Ectodermal cell (in vitro differentiated cells): ENCODE results near the gene DCBLD1. TPM values are rescaled to one million over a fixed set of nuclear protein-coding genes. Genes with fewer than 3 reads are reported as not detected.
"Not testable (repeated sequence)": the region's sequence is repeated elsewhere in the genome, so short reads cannot be mapped to it uniquely, and the experiment has no call there.

Experiments
- H3K27ac ChIP-seq: 2 replicates; pipeline ENCODE4 v1.7.0; 2013; ENCODE audit warnings: mild to moderate bottlenecking, low read depth, low read length; ENCODE audit not compliant: insufficient read depth, poor library complexity, severe bottlenecking
- H3K27me3 ChIP-seq: 2 replicates; pipeline ENCODE4 v1.7.0; 2013; ENCODE audit warnings: mild to moderate bottlenecking, low read length; ENCODE audit not compliant: insufficient read depth, control insufficient read depth, poor library complexity, severe bottlenecking
- H3K36me3 ChIP-seq: one replicate; pipeline ENCODE4 v1.7.0; 2013; ENCODE audit warnings: low read length; ENCODE audit not compliant: control insufficient read depth, insufficient read depth
- H3K4me1 ChIP-seq: one replicate; pipeline ENCODE4 v1.7.0; 2013; ENCODE audit warnings: low read length; ENCODE audit not compliant: control insufficient read depth, insufficient read depth
- H3K4me3 ChIP-seq: 2 replicates; pipeline ENCODE4 v1.7.0; 2013; ENCODE audit warnings: low read depth, low read length, control low read depth; ENCODE audit not compliant: insufficient read depth
- H3K9me3 ChIP-seq: 2 replicates; pipeline ENCODE4 v1.7.0; 2013; ENCODE audit warnings: mild to moderate bottlenecking, low read length, moderate library complexity; ENCODE audit not compliant: control insufficient read depth
- WGBS, 2 experiments: methylation state at CpG; one replicate each; pipeline ENCODE4 v1.1.7; 2013; ENCODE audit warnings: missing lambda C conversion rate in 2 of 2; 5-methylcytosine and 5-hydroxymethylcytosine counted together
- polyA plus RNA-seq, 4 experiments: library from polyadenylated mRNA; stranded (reverse); fragments of 50-300 nt; gene quantifications; one replicate each; pipeline ENCODE4 v1.2.3, GENCODE V29; 2013

Gene DCBLD1
- 7.8 TPM for polyA plus RNA-seq (2013, experiment 1 of 4)
- polyA plus RNA-seq (2013, experiment 2 of 4): 7.8 TPM
- 7.6 TPM for polyA plus RNA-seq (2013, experiment 3 of 4)
- polyA plus RNA-seq (2013, experiment 4 of 4): 8.1 TPM

- peak within 1 kb of the TSS; percentile 57 for H3K27ac ChIP-seq
- WGBS, 2 experiments: 1% methylated on average over 96 of the region's 96 CpGs
- H3K36me3 ChIP-seq: no peaks in the 10 kb centered on the region
- peak within 1 kb of the TSS; percentile 60 for H3K4me3 ChIP-seq
- H3K27me3 ChIP-seq: peaks cover 36% of the 10 kb centered on the region
- no peaks in the 10 kb centered on the region for H3K9me3 ChIP-seq
- no peaks in the 10 kb centered on the region for H3K4me1 ChIP-seq
Observed at GRCh38 chr6:117482240-117483003, at the start of gene DCBLD1. DCBLD1 (plus strand) TSS chr6:117482674; CDS start chr6:117482782, 108 bp downstream.

GRCh38 chr6:117440706-117441525, 41.6 kb upstream of the DCBLD1 start:
- Histone ChIP-seq H3K36me3 (no peaks in the 10 kb centered on the region), H3K27ac (no peak overlapping the region), H3K4me1 (no peaks in the 10 kb centered on the region), H3K4me3 (no peak overlapping the region), H3K27me3 (no peaks in the 10 kb centered on the region), H3K9me3 (no peaks in the 10 kb centered on the region)
- WGBS, 2 experiments: 85 to 89% methylated on average over 1 of the region's 2 CpGs

GRCh38 chr6:117441824-117442264, 40.6 kb upstream of the DCBLD1 start:
- no peak overlapping the region for H3K4me3 ChIP-seq

GRCh38 chr6:117442313-117442712, 40.2 kb upstream of the DCBLD1 start:
- H3K36me3 ChIP-seq, H3K4me3 ChIP-seq, H3K4me1 ChIP-seq, H3K27me3 ChIP-seq, H3K9me3 ChIP-seq, H3K27ac ChIP-seq: not testable (repeated sequence)
- 94 to 95% methylated on average over 7 to 8 of the region's 8 CpGs for WGBS, 2 experiments

More at GRCh38 chr6:117441824-117442264, 40.6 kb upstream of the DCBLD1 start:
- WGBS, 2 experiments: 78 to 93% methylated on average over 1 to 2 of the region's 2 CpGs
- no peaks in the 10 kb centered on the region for H3K4me1 ChIP-seq
- no peak overlapping the region for H3K27ac ChIP-seq
- no peaks in the 10 kb centered on the region for H3K27me3 ChIP-seq
- H3K9me3 ChIP-seq: no peaks in the 10 kb centered on the region
- no peaks in the 10 kb centered on the region for H3K36me3 ChIP-seq

GRCh38 chr6:117444600-117444999, 37.9 kb upstream of the DCBLD1 start:
- no peaks in the 10 kb centered on the region for H3K36me3 ChIP-seq
- no peaks in the 10 kb centered on the region for H3K27me3 ChIP-seq
- H3K4me1 ChIP-seq: no peaks in the 10 kb centered on the region
- no peak overlapping the region for H3K4me3 ChIP-seq
- no peaks in the 10 kb centered on the region for H3K9me3 ChIP-seq
- no peak overlapping the region for H3K27ac ChIP-seq
- WGBS, 2 experiments: 89 to 95% methylated on average over 2 of the region's 2 CpGs

- Histone ChIP-seq H3K27me3 (no peaks in the 10 kb centered on the region), H3K9me3 (no peaks in the 10 kb centered on the region), H3K4me3 (no peak overlapping the region), H3K27ac (no peak overlapping the region), H3K36me3 (no peaks in the 10 kb centered on the region), H3K4me1 (no peaks in the 10 kb centered on the region)
- WGBS, 2 experiments: 90 to 93% methylated on average over 2 to 3 of the region's 3 CpGs
Observed at GRCh38 chr6:117446861-117447260, 35.6 kb upstream of the DCBLD1 start.

- no peaks in the 10 kb centered on the region for H3K4me1 ChIP-seq
- 74 to 80% methylated on average over 5 of the region's 5 CpGs for WGBS, 2 experiments
- H3K4me3 ChIP-seq: no peak overlapping the region
- H3K27ac ChIP-seq: no peak overlapping the region
- H3K36me3 ChIP-seq: no peaks in the 10 kb centered on the region
- no peaks in the 10 kb centered on the region for H3K27me3 ChIP-seq
- no peaks in the 10 kb centered on the region for H3K9me3 ChIP-seq
Observed at GRCh38 chr6:117448011-117448410, 34.5 kb upstream of the DCBLD1 start.

- H3K4me3 ChIP-seq: no peak overlapping the region
- H3K9me3 ChIP-seq: no peaks in the 10 kb centered on the region
- no peaks in the 10 kb centered on the region for H3K27me3 ChIP-seq
- WGBS, 2 experiments: 91 to 93% methylated on average over 5 of the region's 6 CpGs
- no peak overlapping the region for H3K27ac ChIP-seq
- no peaks in the 10 kb centered on the region for H3K36me3 ChIP-seq
- no peaks in the 10 kb centered on the region for H3K4me1 ChIP-seq
Observed at GRCh38 chr6:117448732-117449485, 33.6 kb upstream of the DCBLD1 start.

GRCh38 chr6:117449549-117450439, 32.7 kb upstream of the DCBLD1 start:
- no peaks in the 10 kb centered on the region for H3K4me1 ChIP-seq
- H3K27ac ChIP-seq: no peak overlapping the region
- H3K9me3 ChIP-seq: no peaks in the 10 kb centered on the region
- 48 to 52% methylated on average over 8 to 10 of the region's 10 CpGs for WGBS, 2 experiments
- H3K36me3 ChIP-seq: no peaks in the 10 kb centered on the region
- no peak overlapping the region for H3K4me3 ChIP-seq
- no peaks in the 10 kb centered on the region for H3K27me3 ChIP-seq
